Right lobe of liver (tissue), 6 donors: ENCODE measurements around the gene FAM184A. TPM values are rescaled to one million over a fixed set of nuclear protein-coding genes. Genes with fewer than 3 reads are reported as not detected.

Source experiments
- ATAC-seq, 4 donors: fragments of 200-7000 bp; cut with Tn5 transposase; one replicate each; pipeline ENCODE4 v1.9.1; 2020; ENCODE audit warnings: mild to moderate bottlenecking in 4 of 4, moderate library complexity in 4 of 4
- DNase-seq, 3 donors: peaks; one replicate each; pipeline ENCODE4 v3.0.0-alpha.2; 2020
- H3K27ac ChIP-seq, 3 donors: fragments of 200-600 bp; one replicate each; pipeline ENCODE4 v1.8.0; 2022
- H3K27me3 ChIP-seq, 2 donors: fragments of 200-600 bp; one replicate each; pipeline ENCODE4 v1.8.0; 2022
- H3K36me3 ChIP-seq, 4 donors: fragments of 200-600 bp; sonication (generic) in 1 of 4; one replicate each; pipeline versions ENCODE4 v1.5.1 to v1.8.0; 2017 to 2022; ENCODE audit warnings: control low read depth in 1 of 4
- H3K4me1 ChIP-seq, 4 donors: fragments of 200-600 bp; sonication (generic) in 1 of 4; one replicate each; pipeline versions ENCODE4 v1.5.1 to v1.8.0; 2017 to 2022; ENCODE audit warnings: control low read depth in 1 of 4
- H3K4me3 ChIP-seq, 3 donors: fragments of 200-600 bp; one replicate each; pipeline ENCODE4 v1.8.0; 2022
- H3K9me3 ChIP-seq, 4 donors: fragments of 200-600 bp; sonication (generic) in 1 of 4; one replicate each; pipeline versions ENCODE4 v1.5.1 to v1.8.0; 2017 to 2022; ENCODE audit warnings: control low read depth in 1 of 4
- POLR2A ChIP-seq: fragments of 450-650 bp; IDR thresholded peaks from one replicate; pipeline ENCODE4 v1.6.1; 2017; ENCODE audit warnings: antibody characterized with exemption, mild to moderate bottlenecking
- WGBS: methylation state at CpG from one replicate; pipeline ENCODE4 v1.1.6; 2018; ENCODE audit warnings: low coverage, low lambda C conversion rate; ENCODE audit not compliant: insufficient coverage; ENCODE audit errors: missing lambda C conversion rate; 5-methylcytosine and 5-hydroxymethylcytosine counted together
- intact Hi-C, 2 donors: fragments of 100-400 bp; cut with DNase I; formaldehyde crosslinking; loops; one replicate each; pipeline versions ENCODE4 v1.11.2 to v1.14.1; 2022
- total RNA-seq, 6 experiments: library from RNA; depleted of rRNA in 2 of 6; stranded (reverse); fragments of >200 nt in 2 of 6; fragmentation: NEBNext Ultra II Directional in 3 of 6; extraction: Animal tissue kit (Norgen Biotek cat#: 25700) in 3 of 6; gene quantifications; one replicate each; pipeline versions ENCODE4 v1.1.0 to v1.2.4, GENCODE V29; 2016 to 2023
- TF ChIP-seq, protein P1 (sequence below), 4 donors: fragments of 200-600 bp in 3 of 4; fragments of 450-650 bp in 1 of 4; IDR thresholded peaks; one replicate each; pipeline versions ENCODE4 v1.5.1 to v1.8.0; 2016 to 2022; ENCODE audit warnings: antibody characterized with exemption in 4 of 4, mild to moderate bottlenecking in 2 of 4
- donor health status: DM: no; HTN: yes; CAD: no.
- donor health status: DM: no; HTN: no; CAD: no.
- donor health status: DM: no; HTN: no; CAD: no.
- donor health status: DM: no; HTN: yes; CAD: no.
- donor health status: DM: no; HTN: yes; CAD: no.

Gene FAM184A
- total RNA-seq, 6 experiments from 2014 or later = 2.5 to 5.0 (median 3.2) TPM

DNA sequence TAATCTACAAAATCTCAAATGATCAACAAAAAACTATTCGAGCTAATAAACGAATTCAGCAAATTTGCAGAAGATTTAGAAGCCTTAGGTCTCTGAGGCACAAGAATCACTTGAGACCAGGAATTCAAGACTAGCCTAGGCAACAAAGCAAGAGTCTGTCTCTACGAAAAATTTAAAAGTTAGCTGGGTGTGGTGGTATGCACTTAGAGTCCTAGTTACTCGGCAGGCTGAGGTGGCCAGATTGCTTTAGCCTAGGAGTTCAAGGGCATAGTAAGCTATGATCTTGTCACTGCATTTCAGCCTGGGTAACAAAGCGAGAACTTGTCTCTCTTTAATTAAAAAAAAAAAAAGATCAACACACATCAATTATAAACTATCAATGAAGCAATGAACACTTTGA lies 34.2 kb downstream of the FAM184A start:
- intact Hi-C loops = no loop called here
- H3K4me1 ChIP-seq = no peaks in the 10 kb centered on the region
- TF ChIP-seq, protein P1, sequence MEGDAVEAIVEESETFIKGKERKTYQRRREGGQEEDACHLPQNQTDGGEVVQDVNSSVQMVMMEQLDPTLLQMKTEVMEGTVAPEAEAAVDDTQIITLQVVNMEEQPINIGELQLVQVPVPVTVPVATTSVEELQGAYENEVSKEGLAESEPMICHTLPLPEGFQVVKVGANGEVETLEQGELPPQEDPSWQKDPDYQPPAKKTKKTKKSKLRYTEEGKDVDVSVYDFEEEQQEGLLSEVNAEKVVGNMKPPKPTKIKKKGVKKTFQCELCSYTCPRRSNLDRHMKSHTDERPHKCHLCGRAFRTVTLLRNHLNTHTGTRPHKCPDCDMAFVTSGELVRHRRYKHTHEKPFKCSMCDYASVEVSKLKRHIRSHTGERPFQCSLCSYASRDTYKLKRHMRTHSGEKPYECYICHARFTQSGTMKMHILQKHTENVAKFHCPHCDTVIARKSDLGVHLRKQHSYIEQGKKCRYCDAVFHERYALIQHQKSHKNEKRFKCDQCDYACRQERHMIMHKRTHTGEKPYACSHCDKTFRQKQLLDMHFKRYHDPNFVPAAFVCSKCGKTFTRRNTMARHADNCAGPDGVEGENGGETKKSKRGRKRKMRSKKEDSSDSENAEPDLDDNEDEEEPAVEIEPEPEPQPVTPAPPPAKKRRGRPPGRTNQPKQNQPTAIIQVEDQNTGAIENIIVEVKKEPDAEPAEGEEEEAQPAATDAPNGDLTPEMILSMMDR (IDR thresholded peaks at IDR 0.05) = no peak
- no peak for TF ChIP-seq POLR2A
- no peaks in the 10 kb centered on the region for H3K27me3 ChIP-seq
- ATAC-seq (no peak), DNase-seq (no peak)
- H3K4me3 ChIP-seq = no peak overlapping the region
- H3K27ac ChIP-seq = no peak overlapping the region
- no peaks in the 10 kb centered on the region for H3K36me3 ChIP-seq
- 95% methylated on average over 5 of the region's 5 CpGs for WGBS
- H3K9me3 ChIP-seq = no peaks in the 10 kb centered on the region

DNA sequence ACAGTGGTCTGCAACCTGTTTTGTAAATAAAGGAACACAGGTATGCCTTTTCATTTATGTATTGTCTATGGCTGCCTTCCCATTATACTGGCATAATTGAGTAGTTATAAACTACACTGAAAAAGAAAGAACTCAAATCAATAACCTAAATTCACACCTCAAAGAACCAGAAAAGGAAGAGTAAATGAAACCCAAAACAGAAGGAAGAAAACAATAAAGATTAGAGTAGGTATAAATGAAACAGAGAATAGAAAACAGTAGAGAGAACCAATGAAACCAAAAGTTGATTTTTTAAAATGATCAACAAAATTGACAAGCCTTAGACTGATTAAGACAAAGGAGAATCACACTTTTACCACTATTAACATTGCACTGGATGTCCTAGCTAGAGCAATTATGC lies 34.7 kb downstream of the FAM184A start:
- no peak for ATAC-seq
- Histone ChIP-seq H3K27ac (no peak overlapping the region), H3K4me3 (no peak overlapping the region), H3K36me3 (no peaks in the 10 kb centered on the region), H3K27me3 (no peaks in the 10 kb centered on the region), H3K4me1 (no peaks in the 10 kb centered on the region), H3K9me3 (no peaks in the 10 kb centered on the region)
- TF ChIP-seq POLR2A = no peak
- TF ChIP-seq, protein P1 (IDR thresholded peaks at IDR 0.05) = no peak
- no peak for DNase-seq
- intact Hi-C loops = no loop called here

DNA sequence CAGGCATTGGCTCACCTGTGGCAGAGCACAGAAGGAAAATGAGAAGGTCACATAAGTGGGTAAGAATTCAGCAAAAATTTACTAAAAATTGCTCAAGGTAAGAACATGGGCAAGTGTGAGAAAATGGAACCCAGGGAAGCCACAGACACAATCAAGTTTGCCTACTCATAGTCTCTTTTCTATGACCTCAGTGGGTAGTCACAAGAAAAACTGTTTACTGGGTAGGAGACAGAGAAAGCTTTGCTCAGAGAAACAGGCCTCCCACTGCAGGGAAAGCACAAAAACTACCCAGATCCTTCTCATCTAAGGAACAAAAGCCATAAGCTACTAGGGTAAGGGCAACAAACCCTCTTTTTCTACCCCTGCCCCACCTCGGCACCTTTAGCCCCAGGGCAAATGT lies 35.2 kb downstream of the FAM184A start:
- intact Hi-C loops = no loop called here
- H3K4me1 ChIP-seq = no peaks in the 10 kb centered on the region
- WGBS = 64% methylated on average over 1 of the region's 1 CpG
- H3K9me3 ChIP-seq = no peaks in the 10 kb centered on the region
- no peaks in the 10 kb centered on the region for H3K36me3 ChIP-seq
- no peak overlapping the region for H3K4me3 ChIP-seq
- DNase-seq (no peak), ATAC-seq (no peak)
- no peaks in the 10 kb centered on the region for H3K27me3 ChIP-seq
- no peak overlapping the region for H3K27ac ChIP-seq
- TF ChIP-seq, protein P1 (IDR thresholded peaks at IDR 0.05) = no peak
- TF ChIP-seq POLR2A = no peak

DNA sequence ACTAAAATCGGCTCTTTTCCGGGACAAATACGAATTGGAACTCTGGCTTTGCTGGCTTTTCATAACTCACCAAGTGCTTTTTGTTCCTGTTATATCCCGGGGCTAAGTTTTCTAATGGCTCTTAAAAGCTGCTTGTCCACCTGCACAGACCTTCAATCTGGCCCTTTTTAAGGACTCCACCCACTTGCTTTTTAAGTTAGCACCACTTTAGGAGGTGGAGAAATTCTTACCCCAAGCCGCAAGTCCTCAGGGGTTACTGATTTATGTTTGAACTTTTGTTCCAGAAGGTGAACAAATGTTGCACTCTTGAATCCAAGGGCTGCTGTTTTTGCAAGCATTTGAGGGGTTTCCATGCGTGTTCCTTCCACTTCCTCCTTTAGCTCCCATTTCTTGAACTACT lies 37.8 kb downstream of the FAM184A start:
- Histone ChIP-seq H3K4me3 (no peak overlapping the region), H3K9me3 (no peaks in the 10 kb centered on the region), H3K36me3 (no peaks in the 10 kb centered on the region), H3K27me3 (no peaks in the 10 kb centered on the region), H3K27ac (no peak overlapping the region), H3K4me1 (no peaks in the 10 kb centered on the region)
- TF ChIP-seq POLR2A = no peak
- TF ChIP-seq, protein P1 (IDR thresholded peaks at IDR 0.05) = no peak
- WGBS = 82% methylated on average over 6 of the region's 6 CpGs
- DNase-seq (no peak), ATAC-seq (no peak)
- intact Hi-C loops = no loop called here

DNA sequence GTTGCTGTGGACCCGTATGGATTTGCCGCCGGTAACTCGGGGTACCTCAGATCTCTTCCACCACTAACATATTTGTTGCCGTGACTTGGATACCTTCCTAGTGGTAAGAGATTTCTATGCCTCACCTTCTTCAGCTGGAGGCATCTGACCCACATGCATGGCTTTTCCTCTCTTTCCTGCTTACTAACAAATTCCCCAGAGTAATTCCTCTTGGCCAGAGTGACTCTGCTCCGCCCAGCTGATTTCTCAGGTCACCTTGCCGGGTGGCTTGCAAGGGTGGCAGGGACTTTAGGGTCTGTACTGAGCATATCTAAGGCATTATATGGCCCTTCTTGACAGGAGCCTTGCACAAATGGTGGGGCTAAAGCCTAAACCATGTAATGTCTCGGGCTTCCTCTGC lies 38.2 kb downstream of the FAM184A start:
- intact Hi-C loops = no loop called here
- DNase-seq (no peak), ATAC-seq (no peak)
- no peaks in the 10 kb centered on the region for H3K27me3 ChIP-seq
- H3K36me3 ChIP-seq = no peaks in the 10 kb centered on the region
- 98% methylated on average over 7 of the region's 8 CpGs for WGBS
- no peaks in the 10 kb centered on the region for H3K9me3 ChIP-seq
- TF ChIP-seq, protein P1 (IDR thresholded peaks at IDR 0.05) = no peak
- no peak for TF ChIP-seq POLR2A
- no peak overlapping the region for H3K4me3 ChIP-seq
- no peak overlapping the region for H3K27ac ChIP-seq
- H3K4me1 ChIP-seq = peaks cover 0 to 1% (median 0%) of the 10 kb centered on the region in 4 donors
